Thyroid gland (tissue), 4 donors: ENCODE measurements around the gene CACNA1H. TPM values are rescaled to one million over a fixed set of nuclear protein-coding genes. Genes with fewer than 3 reads are reported as not detected.
"Not testable (repeated sequence)": the region's sequence is repeated elsewhere in the genome, so short reads cannot be mapped to it uniquely, and the experiment has no call there.

Experiments
- DNase-seq, 2 donors: peaks; one replicate each; pipeline ENCODE4 v3.0.0-alpha.2; 2019
- H3K27ac ChIP-seq, 3 donors: fragments of 200-600 bp; sonication (generic); 1 replicate in 2 of 3; 2 replicates in 1 of 3; pipeline ENCODE4 v1.5.1; 2016 to 2019; ENCODE audit warnings: mild to moderate bottlenecking in 1 of 3, moderate library complexity in 1 of 3
- H3K27me3 ChIP-seq: fragments of 200-600 bp; sonication (generic); one replicate; pipeline ENCODE4 v1.5.1; 2019
- H3K36me3 ChIP-seq, 2 donors: fragments of 200-600 bp; sonication (generic); one replicate each; pipeline ENCODE4 v1.5.1; 2016 to 2019
- H3K4me1 ChIP-seq, 2 donors: fragments of 200-600 bp; sonication (generic); one replicate each; pipeline ENCODE4 v1.5.1; 2017 to 2019
- H3K4me3 ChIP-seq, 3 donors: fragments of 200-600 bp; sonication (generic); replicated peaks in 1 of 3; 1 replicate in 2 of 3; 2 replicates in 1 of 3; pipeline ENCODE4 v1.5.1; 2016; ENCODE audit warnings: mild to moderate bottlenecking in 1 of 3
- H3K9me3 ChIP-seq: fragments of 200-600 bp; sonication (generic); one replicate; pipeline ENCODE4 v1.5.1; 2017
- POLR2A ChIP-seq, 2 donors: fragments of 450-650 bp; IDR thresholded peaks; one replicate each; pipeline ENCODE4 v1.6.1; 2017; ENCODE audit warnings: antibody characterized with exemption in 2 of 2, mild to moderate bottlenecking in 2 of 2, moderate library complexity in 1 of 2
- WGBS, 2 donors: methylation state at CpG; one replicate each; pipeline ENCODE4 v1.1.5; 2017; 5-methylcytosine and 5-hydroxymethylcytosine counted together
- intact Hi-C: fragments of 100-400 bp; cut with DNase I; formaldehyde crosslinking; loops from one replicate; pipeline ENCODE4 v1.15.1; 2023
- total RNA-seq, 4 donors: library from RNA; depleted of rRNA; stranded (reverse); fragments of >200 nt; gene quantifications; one replicate each; pipeline ENCODE4 v1.2.3, GENCODE V29; 2016
- TF ChIP-seq, protein P1 (sequence below), 6 experiments: fragments of 200-600 bp in 3 of 6; fragments of 450-650 bp in 3 of 6; sonication (generic) in 3 of 6; IDR thresholded peaks; one replicate each; pipeline ENCODE4 v1.5.1; 2016 to 2019; ENCODE audit warnings: antibody characterized with exemption in 6 of 6, mild to moderate bottlenecking in 2 of 6, inconsistent platforms in 1 of 6, moderate library complexity in 1 of 6

CACNA1H gene
- total RNA-seq, 4 donors from 2014 or later: 8.4 to 12.4 (median 9.3) TPM

DNA sequence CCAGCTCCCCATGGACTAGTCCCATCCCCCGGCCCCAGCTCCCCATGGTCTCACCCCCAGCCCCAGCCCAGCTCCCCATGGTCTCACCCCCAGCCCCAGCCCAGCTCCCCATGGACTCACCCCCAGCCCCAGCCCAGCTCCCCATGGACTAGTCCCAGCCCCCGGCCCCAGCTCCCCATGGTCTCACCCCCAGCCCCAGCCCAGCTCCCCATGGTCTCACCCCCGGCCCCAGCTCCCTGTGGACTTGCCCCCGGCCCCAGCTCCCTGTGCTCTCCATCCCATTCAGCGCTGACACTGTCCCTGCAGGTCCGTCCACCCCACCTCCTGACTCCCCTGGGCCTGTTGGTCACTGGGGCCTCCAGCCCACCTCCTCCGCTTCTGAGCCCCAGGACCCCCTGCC lies 78.4 kb downstream of the CACNA1H start:
- H3K4me3 ChIP-seq, H3K27me3 ChIP-seq, DNase-seq, intact Hi-C loops, H3K27ac ChIP-seq, H3K4me1 ChIP-seq, H3K36me3 ChIP-seq, H3K9me3 ChIP-seq: not testable (repeated sequence)
- WGBS, 2 donors: 90% methylated on average over 3 of the region's 7 CpGs; no CpG with 5 or more reads in 1 of the 2 donors

DNA sequence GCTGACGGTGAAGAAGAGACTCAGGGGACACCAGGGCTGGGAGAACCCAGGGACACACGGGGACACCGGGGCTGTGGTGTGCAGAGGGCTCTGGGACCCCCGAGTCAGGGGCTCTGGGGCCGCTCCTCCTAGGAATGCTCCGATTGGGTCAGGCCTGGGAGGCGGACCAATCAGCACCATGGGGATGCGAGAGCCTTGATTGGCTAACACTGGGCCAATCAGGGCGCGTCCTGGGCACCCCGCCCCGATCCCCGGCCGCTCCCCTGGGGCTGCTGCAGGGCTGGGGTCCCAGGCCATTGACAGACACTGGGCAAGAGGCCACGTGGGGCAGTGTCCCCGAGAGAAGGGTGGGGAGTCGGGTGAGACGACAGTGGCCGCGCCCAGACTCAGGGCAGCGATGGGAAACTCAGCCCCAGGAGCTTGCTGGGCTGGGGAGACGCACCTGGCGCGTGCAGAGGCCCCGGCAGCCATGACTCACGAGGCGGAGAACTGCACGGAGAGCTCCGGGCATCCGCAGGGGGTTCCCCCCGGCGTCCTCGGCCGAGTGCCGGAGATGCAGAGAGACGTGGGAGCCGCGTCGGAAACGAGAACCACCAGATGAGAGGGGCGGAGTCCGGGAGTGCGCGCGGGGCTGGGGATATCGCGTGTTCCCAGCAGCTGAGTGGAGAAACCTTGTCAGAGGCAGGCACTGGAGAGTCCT lies 79.3 kb downstream of the CACNA1H start:
- intact Hi-C loops, DNase-seq: not testable (repeated sequence)
- WGBS, 2 donors: no CpG with 5 or more reads among the region's 47 CpGs

DNA sequence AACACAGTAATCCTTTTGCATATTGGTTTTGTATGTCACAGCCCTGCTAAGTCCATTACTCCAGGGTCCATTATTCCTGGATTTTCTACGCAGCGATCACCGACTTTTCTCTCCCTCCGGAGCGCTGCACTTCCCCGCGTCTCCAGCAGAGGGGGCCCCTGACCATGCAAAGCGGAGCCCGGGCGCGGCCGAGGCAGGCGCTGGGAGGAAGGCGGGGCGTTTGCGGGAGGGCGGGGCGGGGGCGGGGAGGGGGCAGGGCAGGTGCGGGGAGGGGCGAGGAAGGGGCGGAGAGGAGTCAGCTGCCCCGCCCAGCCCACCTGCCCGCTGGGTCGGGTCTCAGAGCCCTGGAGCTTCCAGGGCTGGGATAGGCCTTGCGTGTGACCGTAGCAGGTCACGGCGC lies 83.8 kb downstream of the CACNA1H start:
- H3K27ac ChIP-seq, intact Hi-C loops, H3K4me1 ChIP-seq, DNase-seq, H3K9me3 ChIP-seq, H3K4me3 ChIP-seq, H3K27me3 ChIP-seq, H3K36me3 ChIP-seq: not testable (repeated sequence)
- WGBS, 2 donors: no CpG with 5 or more reads among the region's 29 CpGs

More for the DNA sequence above, 79.3 kb downstream of the CACNA1H start:
- H3K4me3 ChIP-seq, H3K27ac ChIP-seq, H3K36me3 ChIP-seq, H3K9me3 ChIP-seq, H3K4me1 ChIP-seq, H3K27me3 ChIP-seq: not testable (repeated sequence)

DNA sequence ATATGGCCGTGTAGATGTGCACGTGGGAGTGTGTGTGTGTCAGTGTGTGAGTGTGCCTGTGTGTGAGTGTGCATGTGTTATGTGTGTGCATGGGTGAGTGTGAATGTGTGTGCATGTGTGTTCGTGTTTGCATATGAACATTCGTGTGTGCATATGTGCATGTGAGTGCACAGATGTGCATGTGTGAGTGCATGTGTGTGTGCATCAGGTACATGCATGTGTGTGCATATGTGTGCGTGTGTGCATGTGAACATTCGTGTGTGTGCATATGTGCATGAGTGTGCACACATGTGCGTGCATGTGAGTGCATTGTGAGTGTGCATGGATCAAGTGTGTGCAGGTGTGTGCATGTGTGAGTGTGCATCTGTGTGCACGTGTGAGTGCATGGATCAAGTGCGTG lies 85.1 kb downstream of the CACNA1H start:
- Histone ChIP-seq H3K4me3 (no peak overlapping the region), H3K27me3 (no peaks in the 10 kb centered on the region), H3K9me3 (no peaks in the 10 kb centered on the region), H3K27ac (no peak overlapping the region), H3K4me1 (no peaks in the 10 kb centered on the region), H3K36me3 (no peaks in the 10 kb centered on the region)
- intact Hi-C loops: no loop called here
- TF ChIP-seq POLR2A (IDR thresholded peaks at IDR 0.05): no peak
- TF ChIP-seq, protein P1, sequence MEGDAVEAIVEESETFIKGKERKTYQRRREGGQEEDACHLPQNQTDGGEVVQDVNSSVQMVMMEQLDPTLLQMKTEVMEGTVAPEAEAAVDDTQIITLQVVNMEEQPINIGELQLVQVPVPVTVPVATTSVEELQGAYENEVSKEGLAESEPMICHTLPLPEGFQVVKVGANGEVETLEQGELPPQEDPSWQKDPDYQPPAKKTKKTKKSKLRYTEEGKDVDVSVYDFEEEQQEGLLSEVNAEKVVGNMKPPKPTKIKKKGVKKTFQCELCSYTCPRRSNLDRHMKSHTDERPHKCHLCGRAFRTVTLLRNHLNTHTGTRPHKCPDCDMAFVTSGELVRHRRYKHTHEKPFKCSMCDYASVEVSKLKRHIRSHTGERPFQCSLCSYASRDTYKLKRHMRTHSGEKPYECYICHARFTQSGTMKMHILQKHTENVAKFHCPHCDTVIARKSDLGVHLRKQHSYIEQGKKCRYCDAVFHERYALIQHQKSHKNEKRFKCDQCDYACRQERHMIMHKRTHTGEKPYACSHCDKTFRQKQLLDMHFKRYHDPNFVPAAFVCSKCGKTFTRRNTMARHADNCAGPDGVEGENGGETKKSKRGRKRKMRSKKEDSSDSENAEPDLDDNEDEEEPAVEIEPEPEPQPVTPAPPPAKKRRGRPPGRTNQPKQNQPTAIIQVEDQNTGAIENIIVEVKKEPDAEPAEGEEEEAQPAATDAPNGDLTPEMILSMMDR (IDR thresholded peaks at IDR 0.05): no peak
- WGBS, 2 donors: 83 to 87% methylated on average over 9 of the region's 9 CpGs
- DNase-seq: no peak

DNA sequence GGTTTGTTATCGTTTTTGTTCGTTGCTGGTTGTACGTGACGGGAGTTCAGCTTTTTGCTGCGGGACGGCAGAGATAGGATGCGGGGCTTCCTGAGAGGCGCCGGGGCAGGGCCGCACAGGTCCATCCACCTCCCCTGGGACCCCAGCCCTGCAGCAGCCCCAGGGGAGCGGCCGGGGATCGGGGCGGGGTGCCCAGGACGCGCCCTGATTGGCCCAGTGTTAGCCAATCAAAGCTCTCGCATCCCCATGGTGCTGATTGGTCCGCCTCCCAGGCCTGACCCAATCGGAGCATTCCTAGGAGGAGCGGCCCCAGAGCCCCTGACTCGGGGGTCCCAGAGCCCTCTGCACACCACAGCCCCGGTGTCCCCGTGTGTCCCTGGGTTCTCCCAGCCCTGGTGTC lies 86.0 kb downstream of the CACNA1H start:
- H3K4me3 ChIP-seq, H3K27ac ChIP-seq, DNase-seq, H3K9me3 ChIP-seq, H3K36me3 ChIP-seq, intact Hi-C loops, H3K4me1 ChIP-seq, H3K27me3 ChIP-seq: not testable (repeated sequence)
- 70 to 78% methylated on average over 6 to 16 of the region's 23 CpGs for WGBS, 2 donors

DNA sequence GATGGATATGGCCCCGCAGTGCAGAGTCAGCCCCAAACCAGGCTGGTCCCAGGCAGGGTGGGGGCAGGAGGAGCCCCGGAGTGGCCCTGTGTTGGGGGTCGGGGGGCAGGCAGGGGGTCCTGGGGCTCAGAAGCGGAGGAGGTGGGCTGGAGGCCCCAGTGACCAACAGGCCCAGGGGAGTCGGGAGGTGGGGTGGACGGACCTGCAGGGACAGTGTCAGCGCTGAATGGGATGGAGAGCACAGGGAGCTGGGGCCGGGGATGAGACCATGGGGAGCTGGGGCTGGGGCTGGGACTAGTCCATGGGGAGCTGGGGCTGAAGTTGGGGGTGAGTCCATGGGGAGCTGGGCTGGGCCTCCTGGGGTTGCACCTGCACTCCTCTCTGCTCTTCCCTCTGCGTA lies 86.7 kb downstream of the CACNA1H start:
- H3K4me1 ChIP-seq, H3K27me3 ChIP-seq, H3K27ac ChIP-seq, H3K36me3 ChIP-seq, DNase-seq, H3K9me3 ChIP-seq, H3K4me3 ChIP-seq, intact Hi-C loops: not testable (repeated sequence)
- WGBS, 2 donors: 83 to 87% methylated on average over 3 to 4 of the region's 9 CpGs

DNA sequence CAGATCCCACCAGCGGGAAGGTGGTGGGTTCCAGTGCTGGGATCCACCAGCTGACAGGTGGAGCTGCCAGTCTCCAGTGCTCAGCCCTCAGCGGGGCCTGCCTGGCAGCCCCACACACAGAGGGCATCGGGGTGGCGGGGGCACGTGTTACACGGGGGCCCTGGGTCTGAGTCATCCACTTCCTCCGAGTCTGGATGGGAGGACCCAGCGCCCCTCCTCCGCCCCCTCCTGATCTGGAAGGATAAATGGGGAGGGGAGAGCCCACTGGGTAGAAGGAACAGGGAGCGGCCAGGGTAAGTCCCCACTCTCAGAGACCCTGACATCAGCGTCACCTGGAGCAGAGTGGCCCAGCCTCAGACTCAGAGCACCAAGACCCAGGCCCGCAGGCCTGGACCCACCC lies 87.5 kb downstream of the CACNA1H start, which contains the start of gene TPSAB1:
Gene TPSAB1, plus strand, starts transcription at position 270 of the 400 bp plus-strand sequence. CDS start 234 bp downstream, outside the sequence.
- H3K4me3 ChIP-seq, intact Hi-C loops, H3K36me3 ChIP-seq, H3K27me3 ChIP-seq, H3K27ac ChIP-seq, DNase-seq, H3K4me1 ChIP-seq, H3K9me3 ChIP-seq: not testable (repeated sequence)
- no CpG with 5 or more reads among the region's 12 CpGs for WGBS, 2 donors

DNA sequence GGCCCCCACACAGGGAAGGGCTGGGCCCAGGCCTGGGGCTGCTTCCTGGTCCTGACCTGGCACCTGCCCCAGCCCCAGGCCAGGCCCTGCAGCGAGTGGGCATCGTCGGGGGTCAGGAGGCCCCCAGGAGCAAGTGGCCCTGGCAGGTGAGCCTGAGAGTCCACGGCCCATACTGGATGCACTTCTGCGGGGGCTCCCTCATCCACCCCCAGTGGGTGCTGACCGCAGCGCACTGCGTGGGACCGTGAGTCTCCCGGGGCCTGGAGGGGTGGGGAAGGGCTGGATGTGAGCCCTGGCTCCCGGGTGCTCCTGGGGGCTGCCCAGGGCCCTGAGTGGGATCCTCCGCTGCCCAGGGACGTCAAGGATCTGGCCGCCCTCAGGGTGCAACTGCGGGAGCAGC lies 88.2 kb downstream of the CACNA1H start:
- H3K27me3 ChIP-seq, H3K9me3 ChIP-seq, intact Hi-C loops, H3K27ac ChIP-seq, H3K4me3 ChIP-seq, DNase-seq, H3K36me3 ChIP-seq, H3K4me1 ChIP-seq: not testable (repeated sequence)
- no CpG with 5 or more reads among the region's 15 CpGs for WGBS, 2 donors

DNA sequence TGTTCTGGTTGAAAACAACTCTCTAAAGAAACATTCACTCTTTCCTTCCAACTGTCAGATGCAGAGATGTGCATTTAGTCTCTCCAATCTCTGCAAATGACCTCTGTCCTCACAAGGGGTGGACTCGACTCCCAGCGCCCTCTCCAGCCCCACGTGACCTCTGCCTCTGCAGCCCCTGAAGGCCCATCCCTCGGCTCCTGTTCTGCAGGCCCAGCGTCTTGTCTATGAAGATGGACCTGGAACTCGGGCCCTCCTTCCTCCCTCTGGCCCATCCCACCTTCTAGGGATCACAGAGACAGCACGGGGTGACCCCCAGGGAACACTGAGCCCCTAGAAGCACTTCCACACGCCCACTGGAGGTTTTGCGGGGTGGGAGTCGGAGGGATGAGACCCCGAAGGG lies 90.5 kb downstream of the CACNA1H start:
- intact Hi-C loops, H3K4me3 ChIP-seq: not testable (repeated sequence)
- WGBS, 2 donors: 60 to 74% methylated on average over 6 of the region's 11 CpGs

DNA sequence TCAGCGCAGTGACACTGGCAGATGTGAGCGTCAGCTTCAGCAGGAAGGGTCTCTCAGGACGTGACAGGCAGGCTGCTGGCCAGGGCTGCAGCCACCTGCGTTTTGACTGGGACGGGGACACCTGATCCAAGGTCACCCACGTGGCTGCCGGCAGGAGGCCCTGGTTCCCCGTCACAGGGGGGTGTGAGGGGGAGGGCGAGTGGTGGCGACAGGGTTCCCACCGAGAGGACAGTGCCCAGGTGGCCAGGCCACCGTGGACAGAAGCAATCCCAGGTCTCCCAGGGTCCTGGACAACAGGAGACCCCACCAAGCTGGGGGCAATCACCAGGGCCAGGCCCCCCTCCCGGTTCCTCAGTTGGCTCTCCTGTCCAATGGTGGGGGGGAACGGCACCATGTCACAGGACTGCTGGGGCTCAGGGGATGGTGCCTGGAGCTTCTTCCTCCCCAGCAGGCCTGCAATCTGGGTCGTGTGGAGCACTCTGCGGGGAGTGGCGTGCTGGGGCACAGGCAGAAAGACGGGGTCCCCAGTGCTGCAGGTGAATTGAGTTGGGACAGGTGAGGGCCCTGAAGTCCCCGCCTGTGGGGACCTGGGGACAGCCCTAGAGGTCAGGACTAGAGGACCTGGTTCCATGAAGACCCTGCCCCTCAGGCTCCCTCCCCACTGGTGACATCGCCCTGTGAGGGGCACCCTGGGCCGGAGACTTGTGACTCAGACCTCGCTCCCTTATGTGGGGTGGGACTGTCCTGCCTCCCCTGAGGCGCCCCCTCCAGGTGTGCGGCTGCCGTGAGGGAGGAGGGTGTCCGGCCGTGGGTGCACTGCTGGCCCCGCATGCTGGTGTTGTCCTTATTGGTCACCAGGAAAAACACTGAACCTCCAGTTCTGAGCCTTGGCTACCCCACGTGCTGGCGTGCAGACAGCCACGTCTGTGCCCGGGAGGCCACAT lies 91.3 kb downstream of the CACNA1H start:
- H3K27me3 ChIP-seq, DNase-seq, intact Hi-C loops, H3K27ac ChIP-seq, H3K9me3 ChIP-seq, H3K4me3 ChIP-seq, H3K36me3 ChIP-seq, H3K4me1 ChIP-seq: not testable (repeated sequence)
- 48 to 61% methylated on average over 11 of the region's 32 CpGs for WGBS, 2 donors

More for the DNA sequence above, 90.5 kb downstream of the CACNA1H start:
- H3K36me3 ChIP-seq, DNase-seq, H3K27ac ChIP-seq, H3K27me3 ChIP-seq, H3K4me1 ChIP-seq, H3K9me3 ChIP-seq: not testable (repeated sequence)
